GM21447 (cell line): ENCODE results near the gene OBP2A.

Experiments
- ATAC-seq: cut with Tn5 transposase; IDR thresholded peaks from one replicate; pipeline ENCODE4 v1.9.1; 2021; ENCODE audit not compliant: unreplicated experiment

The OBP2A gene

DNA sequence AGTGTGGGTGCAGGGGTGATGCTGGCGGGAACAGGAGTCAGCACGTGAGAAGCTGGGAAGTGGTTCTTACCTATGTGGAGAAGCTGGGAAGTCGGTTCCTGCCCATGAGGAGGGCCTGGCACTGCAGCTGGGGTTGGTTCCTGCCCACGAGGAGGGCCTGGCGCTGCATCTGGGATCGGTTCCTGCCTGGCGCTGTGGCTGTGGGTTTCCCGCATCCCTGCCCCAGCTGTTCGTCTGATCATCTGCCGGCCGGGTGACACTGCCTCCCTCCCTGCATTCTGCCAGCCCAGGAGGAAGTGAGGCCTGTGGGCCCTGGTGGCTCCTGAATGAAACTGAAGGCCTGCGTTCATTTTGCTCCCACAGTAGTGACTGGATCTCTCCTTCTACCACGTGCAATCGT, 5.1 kb downstream of the OBP2A start:
- no peak for ATAC-seq

DNA sequence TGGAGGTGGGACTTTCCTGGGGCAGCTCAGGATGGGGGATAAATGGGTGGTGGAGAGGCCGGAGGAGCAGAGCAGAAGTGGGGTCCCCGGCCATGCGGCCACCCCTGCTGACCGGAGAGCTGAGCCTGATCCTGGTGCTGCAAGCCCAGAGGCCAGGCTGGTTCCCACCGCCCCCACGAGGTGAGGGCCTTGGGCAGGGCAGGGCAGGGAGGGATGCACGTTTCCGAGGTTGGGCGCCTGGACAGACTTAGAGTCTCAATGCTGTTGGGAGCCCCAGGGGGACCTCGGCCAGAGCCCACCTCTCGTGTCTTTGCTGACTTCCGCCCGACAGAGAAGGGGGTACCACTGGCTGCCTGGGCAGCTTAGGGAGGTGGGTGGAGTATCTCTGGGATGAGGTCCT, 5.5 kb downstream of the OBP2A start:
- no peak for ATAC-seq

GRCh38 chr9:135552021-135552697, 6.2 kb downstream of the OBP2A start:
- ATAC-seq = no peak

DNA sequence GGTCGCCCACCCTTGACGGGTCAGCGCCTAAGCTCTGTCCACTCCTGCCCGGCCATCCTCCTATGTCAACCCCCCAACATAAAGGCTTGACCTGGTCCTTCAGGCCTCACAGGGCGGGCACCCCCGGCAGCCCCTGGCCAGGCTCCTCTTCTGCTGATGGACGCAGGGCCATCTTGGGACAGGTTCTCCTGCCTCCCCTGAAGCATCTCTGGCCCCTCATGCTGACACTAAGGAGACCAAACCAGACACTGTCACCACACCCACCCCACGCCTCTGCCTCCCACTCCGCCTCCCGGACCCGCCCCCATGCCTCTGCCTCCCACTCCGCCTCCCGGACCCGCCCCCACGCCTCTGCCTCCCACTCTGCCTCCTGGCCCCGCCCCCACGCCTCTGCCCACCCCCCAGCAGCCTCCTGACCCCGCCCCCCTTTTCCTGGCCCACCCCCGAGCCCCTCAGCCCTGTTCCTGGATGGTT, 6.8 kb downstream of the OBP2A start:
- no peak for ATAC-seq

GRCh38 chr9:135554718-135555117, 8.8 kb downstream of the OBP2A start:
- ATAC-seq = no peak

- no peak for ATAC-seq
Observed at GRCh38 chr9:135555203-135555602, 9.3 kb downstream of the OBP2A start.

- no peak for ATAC-seq
Observed at GRCh38 chr9:135555910-135556309, 10.0 kb downstream of the OBP2A start.

GRCh38 chr9:135559606-135560005, 13.7 kb downstream of the OBP2A start:
- ATAC-seq = no peak

DNA sequence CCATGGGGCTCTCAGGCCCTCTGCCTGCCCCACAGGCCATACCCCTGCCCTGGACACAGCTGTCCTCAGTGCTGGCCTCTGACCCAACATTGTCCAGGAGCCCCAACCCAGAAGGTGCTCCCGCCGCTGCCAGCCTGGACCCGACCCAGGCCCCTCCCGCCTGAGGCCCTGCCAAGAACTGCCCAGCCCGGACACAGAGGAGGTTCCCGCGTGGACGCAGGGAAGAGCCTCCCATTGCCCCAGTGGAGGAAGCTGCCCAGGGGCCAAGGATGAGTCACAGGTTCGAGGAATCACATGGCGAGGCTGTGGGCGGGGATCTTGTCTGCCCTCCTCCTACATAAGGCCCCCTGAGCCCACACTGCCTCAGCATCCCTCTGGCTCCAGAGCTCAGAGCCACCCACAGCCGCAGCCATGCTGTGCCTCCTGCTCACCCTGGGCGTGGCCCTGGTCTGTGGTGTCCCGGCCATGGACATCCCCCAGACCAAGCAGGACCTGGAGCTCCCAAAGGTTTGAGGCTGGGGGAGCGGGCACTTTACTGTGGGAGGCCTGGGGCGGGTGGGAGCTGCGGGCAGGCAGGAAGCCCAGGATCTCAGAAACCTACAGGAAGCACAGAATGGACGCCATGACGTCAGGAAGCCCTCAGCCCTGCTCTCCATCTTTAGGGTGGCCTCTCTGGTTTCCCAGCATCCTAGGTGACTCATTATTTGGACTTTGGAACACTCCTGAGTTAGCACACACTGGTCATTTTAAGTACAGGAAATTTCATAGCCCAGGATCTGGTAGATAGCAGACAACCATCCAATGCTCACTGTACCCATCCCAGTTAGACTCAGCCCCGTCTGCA, 15.7 kb downstream of the OBP2A start, which contains the start of gene PAEP:
Gene PAEP (plus strand): TSS at position 366 of the 844 bp plus-strand sequence.
- ATAC-seq = no peak

DNA sequence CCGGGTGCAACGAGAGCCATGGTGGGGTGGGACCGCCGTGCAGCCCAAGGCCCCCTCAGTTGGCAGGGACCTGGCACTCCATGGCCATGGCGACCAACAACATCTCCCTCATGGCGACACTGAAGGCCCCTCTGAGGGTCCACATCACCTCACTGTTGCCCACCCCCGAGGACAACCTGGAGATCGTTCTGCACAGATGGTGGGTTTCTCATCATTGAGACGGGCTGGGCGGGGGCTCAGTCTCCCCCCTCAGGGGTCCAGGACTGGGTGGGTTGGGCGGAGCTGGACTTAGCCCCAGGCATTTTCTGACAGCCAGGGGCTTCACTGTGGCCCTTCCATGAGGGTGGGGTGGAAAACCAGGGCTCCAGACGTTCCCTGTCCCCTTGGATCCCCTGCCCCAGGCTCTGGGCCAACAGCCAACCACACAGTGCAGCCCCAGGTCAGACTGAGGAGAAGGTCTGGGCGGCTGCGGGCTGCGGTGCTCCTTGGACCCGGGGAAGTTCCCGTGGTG, 16.4 kb downstream of the OBP2A start:
- ATAC-seq = no peak

- no peak for ATAC-seq
Observed at GRCh38 chr9:135563039-135563476, 17.1 kb downstream of the OBP2A start.

DNA sequence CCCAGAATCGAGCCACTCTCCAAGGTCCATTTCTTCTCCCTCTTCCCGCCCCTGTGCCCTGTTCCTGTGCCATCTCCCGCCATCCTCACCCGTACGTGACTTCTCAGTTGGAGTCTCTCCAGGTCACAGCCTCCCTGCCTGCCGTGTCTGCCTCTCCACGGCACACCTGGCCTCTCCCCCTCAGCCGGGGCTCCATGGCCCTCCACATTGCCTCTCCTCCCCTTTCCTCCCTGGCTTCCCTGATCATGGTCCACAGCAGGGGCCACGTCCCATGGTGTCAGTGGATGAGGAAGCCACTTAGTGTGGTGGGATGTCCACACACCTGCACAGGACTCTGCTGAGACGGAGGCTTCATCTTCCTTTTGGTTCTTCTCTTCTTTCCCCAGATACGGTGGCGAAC, 17.9 kb downstream of the OBP2A start:
- ATAC-seq = no peak

- no peak for ATAC-seq
Observed at GRCh38 chr9:135565141-135565628, 19.3 kb downstream of the OBP2A start.

GRCh38 chr9:135565636-135566035, 19.7 kb downstream of the OBP2A start:
- ATAC-seq = no peak

- no peak for ATAC-seq
Observed at GRCh38 chr9:135566552-135566951, 20.6 kb downstream of the OBP2A start.

DNA sequence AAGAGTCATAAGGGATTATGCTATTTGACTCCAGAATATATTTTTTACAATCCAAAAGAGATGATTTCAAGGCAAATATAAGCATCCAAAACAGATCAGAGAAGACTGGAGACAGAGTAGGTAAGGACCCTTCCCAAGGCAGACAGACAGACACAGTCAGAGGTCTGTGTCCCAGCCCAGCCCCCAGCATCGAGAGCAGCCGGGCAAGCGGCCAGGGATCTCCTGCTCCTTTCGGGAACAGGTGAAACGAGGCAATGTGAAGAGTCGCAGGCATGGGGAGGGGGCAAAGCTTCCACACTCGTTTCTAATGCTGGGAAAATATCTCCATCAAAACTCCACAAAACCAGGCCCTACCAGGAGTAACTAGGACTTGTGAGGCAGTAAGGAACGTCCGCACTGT, 21.4 kb downstream of the OBP2A start:
- ATAC-seq = no peak

DNA sequence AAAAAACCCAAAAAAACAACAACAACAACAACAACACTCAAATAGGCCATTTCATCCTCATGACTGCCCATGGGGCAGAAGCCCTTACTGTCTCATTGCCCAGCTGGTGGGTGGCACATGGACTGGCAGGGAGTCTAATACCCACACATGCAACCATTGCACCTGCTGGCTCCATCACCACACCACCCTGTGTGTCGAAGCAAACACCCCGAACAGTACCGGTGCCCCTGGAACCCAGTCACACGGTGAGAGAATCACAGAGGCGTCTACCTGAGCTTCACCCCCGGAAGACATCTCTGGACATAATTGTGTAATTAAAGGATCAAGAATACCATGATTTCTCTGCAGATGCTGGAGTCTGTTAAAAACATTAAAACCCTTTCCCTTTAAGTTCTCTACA, 22.1 kb downstream of the OBP2A start:
- ATAC-seq = no peak

DNA sequence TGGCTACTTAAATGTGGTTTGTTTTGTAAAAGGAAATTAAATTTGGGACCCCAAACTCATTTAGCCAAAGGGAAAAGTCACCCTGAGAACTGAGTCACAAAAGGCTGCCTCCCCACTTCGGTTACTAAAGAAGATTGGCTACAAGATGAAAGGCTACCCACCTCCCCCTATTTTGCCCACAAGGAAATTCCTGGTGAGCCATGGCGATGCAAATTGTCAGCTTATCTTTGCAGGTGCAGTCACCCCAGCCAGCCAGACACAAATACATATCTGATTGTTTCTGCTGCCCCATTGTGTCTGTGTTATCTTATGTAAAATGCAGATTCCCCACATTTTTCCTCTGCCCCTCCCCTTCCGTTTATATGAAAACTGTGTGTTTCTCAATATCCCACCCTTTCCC, 24.5 kb downstream of the OBP2A start:
- ATAC-seq = no peak

GRCh38 chr9:135572233-135572632, 26.3 kb downstream of the OBP2A start:
- no peak for ATAC-seq

DNA sequence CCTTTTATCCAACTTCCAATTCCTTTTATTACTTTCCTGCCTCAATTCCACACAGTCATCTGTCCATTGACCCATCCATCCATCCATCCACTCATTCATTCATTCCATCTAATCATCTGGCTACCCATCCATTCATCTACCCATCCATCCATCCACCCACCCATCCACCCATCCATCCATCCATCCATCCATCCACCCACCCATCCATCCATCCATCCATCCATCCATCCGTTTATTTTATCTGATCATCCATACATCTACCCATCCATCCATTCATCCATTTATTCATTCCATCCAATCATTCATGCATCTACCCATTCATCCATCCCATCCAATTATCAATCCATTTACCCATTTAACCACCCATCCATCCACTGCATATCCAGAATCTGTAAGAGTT, 27.2 kb downstream of the OBP2A start:
- no peak for ATAC-seq

- no peak for ATAC-seq
Observed at GRCh38 chr9:135574331-135574730, 28.4 kb downstream of the OBP2A start.

DNA sequence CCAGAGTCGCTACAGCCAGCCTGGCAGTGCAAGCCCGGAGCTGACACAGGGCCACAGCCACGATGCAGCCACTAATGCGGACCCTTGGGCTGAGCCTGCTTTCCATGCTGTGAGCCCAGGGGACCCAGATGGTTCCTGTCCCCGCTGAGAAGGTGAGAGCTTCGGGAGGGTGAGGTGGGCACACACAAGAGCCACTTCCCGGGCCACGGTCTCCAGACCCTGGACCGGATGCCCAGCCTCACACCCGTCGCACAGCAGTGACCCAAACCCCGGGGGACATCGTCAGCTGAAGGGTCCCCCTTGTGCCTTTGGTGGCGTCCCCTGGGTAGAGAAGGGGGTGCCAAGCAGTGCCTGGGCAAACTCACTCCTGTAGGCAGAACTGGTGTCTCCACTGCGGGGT, 29.0 kb downstream of the OBP2A start:
- ATAC-seq = no peak
